ELR (cell line): ENCODE measurements around the gene PRPF19.

Source experiments
- DNase-seq: peaks from one replicate; pipeline ENCODE4 v3.0.0-alpha.2; 2015; ENCODE audit warnings: low read depth

PRPF19 gene

GRCh38 chr11:60857378-60858232 is 48.8 kb downstream of the PRPF19 start:
- DNase-seq = peak; percentile 61

- no peak for DNase-seq
Observed at GRCh38 chr11:60855726-60856633, 50.4 kb downstream of the PRPF19 start, which contains the start of gene PTGDR2. Gene PTGDR2 (minus strand): TSS chr11:60855950. CDS start chr11:60853722, 2,228 bp downstream.

- no peak for DNase-seq
Observed at GRCh38 chr11:60854847-60855725, 51.3 kb downstream of the PRPF19 start.

- no peak for DNase-seq
Observed at GRCh38 chr11:60854140-60854846, 52.1 kb downstream of the PRPF19 start.

- no peak for DNase-seq
Observed at GRCh38 chr11:60852982-60853950, 53.1 kb downstream of the PRPF19 start.

- no peak for DNase-seq
Observed at GRCh38 chr11:60852117-60852981, 54.0 kb downstream of the PRPF19 start.

- no peak for DNase-seq
Observed at GRCh38 chr11:60851327-60852104, 54.9 kb downstream of the PRPF19 start.

- DNase-seq = no peak
Observed at GRCh38 chr11:60849641-60850520, 56.5 kb downstream of the PRPF19 start.

- DNase-seq = no peak
Observed at GRCh38 chr11:60848714-60849151, 57.7 kb downstream of the PRPF19 start.

GRCh38 chr11:60847896-60848295 is 58.5 kb downstream of the PRPF19 start:
- no peak for DNase-seq

- DNase-seq = no peak
Observed at GRCh38 chr11:60847281-60847680, 59.1 kb downstream of the PRPF19 start.

- no peak for DNase-seq
Observed at GRCh38 chr11:60845338-60845737, 61.0 kb downstream of the PRPF19 start.

GRCh38 chr11:60844870-60845221 is 61.5 kb downstream of the PRPF19 start:
- DNase-seq = no peak

GRCh38 chr11:60844045-60844869 is 62.1 kb downstream of the PRPF19 start:
- DNase-seq = peak; percentile 63

GRCh38 chr11:60842668-60843600 is 63.5 kb downstream of the PRPF19 start:
- peak; percentile 30 for DNase-seq
